Hippocampal formation (tissue), 2 donors: Measurements from ENCODE around the gene FHIT.

Experiments
- DNase-seq, 2 donors: peaks; one replicate each; lab custom pipeline; 2025; lab: John Stamatoyannopoulos, UW

FHIT gene

DNA sequence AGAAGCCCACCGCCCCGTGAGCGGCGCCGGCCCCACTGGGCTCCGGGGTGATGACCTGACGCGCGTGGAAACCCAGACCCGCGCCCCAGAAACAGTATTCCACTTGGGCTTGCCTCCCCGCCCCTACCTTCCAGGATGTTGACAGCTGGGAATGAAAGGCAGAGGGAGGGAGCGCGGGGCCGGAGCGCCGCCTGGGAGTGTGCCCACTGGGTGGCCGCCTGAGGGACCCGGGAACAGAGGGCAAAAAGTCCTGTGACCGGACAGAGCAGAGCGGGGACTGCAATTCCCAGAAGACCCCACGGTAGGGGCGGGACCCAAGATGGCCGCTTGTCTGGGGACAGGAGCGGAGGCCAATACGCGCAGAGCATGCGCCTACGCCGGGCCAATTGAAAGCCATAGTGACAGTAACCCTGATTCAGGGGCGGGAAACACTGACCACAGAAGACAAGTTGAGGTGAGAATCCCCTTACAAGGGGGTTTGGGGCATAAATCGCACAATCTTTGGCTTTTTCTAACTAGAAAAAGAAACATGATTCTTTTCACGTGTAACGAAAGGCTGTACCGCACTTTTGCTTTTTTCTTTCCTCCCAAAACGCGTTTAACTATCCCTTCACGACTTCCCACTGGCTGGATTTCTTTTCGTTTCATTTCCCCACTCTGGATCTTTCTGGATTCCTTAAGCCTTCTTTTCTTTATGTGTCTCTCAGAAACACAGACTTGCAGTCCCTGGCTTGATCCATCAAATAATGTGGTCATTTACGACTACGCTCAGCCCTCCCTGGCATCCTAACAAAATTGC is at the start of gene FHIT:
Gene FHIT, minus strand, starts transcription at position 279 of the 799 bp plus-strand sequence.
- peak; percentile 94 to 96 for DNase-seq

DNA sequence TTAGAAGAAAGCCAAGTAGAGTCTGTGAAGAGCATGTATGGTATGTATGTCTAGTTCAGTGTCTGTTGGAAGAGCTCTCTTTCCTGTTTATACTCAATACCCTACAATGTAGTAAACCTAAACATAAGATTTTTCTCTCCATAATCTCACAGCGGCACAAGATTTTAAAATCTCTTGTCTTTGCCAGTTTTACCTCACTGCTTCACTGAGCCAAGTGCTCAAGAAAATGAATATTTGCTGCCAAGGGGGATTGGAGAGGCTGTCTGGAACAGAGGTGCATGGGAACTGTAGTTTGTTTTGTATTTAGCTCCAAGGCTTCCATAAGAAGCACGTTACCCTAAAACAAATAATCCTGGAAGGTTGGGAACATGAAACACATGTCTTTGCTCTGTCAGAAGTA is 49.5 kb upstream of the FHIT start:
- no peak for DNase-seq

DNA sequence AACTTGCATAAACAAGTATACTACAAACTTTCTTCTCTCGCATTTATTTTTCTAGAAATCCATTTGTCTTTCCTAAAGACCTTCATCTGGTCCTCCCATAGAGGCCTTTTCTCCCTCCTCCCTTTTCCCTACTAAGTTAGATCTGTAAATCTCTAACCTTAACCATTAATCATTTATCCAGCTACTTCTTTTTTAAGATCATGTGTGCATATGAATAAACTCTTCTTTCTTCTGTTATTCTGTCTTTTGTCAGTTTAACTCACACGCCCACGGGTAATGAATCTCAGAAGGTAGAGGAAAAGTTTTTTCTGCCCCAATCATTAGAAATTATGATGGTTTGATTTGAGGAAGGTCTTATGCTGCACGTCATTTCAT is 48.7 kb upstream of the FHIT start:
- DNase-seq = no peak

DNA sequence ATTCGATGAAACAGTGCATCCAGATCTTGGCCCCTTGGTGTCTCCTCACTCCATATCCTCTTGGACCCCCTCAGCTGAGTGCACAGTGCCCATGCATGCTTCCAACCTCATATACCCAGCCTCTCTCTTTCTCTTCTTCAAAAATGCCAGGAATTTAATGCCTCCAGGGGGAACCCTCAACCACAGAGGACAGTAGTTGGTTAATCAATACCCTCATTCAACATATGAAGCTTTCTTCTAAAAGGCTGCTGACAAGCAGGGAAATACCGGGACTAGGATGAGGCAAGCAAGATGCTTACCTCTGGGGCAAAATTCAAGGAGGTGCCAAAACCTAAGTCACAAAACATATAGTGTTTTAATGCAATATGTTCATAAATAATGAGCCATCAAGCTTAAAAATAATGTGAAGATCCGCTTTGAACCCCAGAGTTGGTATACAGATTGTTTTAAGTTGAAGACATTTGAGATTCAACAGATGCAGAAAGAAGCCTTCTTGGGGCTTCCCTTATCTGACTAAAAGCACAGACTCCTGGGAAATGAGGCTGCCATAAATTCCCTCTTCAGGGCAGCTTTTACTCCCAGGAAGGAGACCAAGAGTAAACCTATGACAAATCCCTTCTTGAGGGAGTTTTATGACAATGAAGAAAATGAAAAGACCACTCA is 48.2 kb upstream of the FHIT start:
- DNase-seq = no peak

DNA sequence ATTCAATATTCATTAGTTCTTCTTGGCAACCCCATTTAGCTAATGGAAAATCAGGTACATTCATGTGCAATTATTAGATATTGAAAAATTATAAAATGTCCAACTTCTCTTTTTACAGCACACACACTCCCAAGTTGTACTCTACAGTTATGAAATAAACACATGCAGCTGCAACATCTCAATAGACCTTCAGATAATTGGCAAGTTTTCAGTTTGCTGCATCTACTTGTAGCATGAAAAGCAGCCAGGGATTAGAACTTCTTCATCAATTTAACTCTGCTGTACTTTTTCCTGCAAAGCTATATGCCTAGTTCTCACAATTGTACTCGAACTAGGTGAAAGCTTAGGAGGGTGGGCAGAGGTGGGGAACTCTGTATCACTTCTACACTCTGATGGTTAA is 46.6 kb upstream of the FHIT start:
- DNase-seq = no peak

DNA sequence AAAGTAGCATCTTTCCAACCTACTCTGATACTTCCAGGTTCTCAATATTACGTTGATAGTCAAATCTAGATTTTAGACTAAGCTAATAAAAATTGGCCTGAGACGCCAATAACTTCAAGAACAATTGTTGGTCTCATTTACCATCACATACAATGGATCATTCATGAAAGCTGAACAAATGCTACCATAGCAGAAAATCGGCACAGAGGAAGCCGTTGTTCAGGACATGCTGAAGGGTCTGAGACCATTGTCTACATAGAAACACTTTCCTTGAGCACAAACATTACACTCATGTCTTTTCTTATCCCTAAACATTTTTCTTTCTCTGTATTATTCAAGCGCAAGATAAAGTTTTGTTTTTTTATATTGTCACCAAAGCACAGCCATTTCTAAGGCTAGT is 37.2 kb upstream of the FHIT start:
- peak; percentile 14 to 85 for DNase-seq

DNA sequence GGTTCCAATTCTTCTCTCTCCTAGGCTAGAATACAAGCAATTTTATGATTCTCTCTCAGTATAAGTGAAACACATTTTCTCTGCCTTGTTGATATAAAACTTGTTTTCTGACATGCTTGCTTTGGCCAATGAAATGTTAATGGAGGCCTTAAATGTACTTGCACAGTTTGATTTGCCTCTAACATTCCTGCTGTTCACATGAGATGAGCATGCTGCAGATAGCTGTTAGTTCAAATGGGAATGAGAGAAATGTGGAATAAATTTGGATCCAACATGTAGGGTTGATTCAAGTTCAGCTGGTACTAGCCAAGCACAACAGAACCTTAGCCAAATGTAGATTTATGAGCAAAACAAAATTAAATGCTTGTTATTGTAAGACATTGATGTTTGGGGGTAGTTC is 32.6 kb upstream of the FHIT start:
- no peak for DNase-seq

DNA sequence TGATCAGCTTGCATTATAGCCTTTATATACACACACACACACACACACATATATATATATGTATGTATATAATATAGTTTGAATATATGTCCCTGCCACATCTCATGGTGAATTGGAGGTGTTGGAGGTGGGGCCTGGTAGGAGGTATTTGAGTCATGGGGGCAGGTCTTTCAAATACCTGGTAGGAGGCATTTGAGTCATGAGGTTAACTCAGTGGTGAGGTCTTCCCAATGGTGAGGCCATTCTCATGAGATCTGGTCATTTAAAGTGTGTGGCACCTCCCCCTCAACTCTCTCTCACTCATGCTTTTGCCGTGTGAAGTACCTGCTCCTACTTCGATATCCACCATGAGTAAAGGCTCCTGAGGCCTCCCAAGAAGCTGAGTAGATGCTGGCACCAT is 27.5 kb upstream of the FHIT start:
- DNase-seq = no peak

DNA sequence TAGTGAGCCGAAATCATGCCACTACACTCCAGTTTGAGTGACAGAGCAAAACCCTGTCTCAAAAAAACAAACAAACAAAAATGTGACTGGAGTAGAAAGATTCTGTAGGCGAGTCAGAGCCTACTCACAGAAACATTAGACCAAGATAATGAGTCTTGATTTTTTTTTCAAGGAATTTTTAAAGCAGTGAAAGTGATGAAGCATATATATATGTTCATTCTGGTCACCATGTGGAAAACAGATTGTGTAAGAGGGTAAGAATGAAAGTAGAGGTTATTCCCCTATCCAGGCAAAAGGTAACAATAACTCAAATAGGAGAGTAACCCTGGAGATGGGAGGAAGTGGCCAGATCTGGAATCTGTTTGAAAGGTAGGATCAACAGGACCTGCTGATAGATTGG is 26.2 kb upstream of the FHIT start:
- no peak for DNase-seq

DNA sequence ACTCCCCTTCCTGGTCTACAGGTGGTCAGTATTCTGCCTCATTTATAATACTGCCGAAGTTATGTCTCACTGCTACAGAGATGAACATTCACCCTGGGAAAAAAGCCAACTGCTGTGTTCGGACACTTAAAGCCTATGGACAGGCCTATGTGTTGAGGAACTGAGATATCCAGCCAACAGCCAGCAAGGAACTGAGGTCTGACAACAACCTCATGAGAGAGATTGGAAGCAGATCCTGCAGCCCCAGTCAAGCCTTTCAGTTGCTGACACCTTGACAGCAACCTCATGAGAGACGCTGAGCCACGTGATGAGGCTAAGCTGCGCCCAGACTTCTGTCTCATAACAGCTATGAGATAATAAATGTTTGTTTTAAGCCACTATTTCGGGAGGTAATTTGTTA is 18.2 kb upstream of the FHIT start:
- DNase-seq = no peak

DNA sequence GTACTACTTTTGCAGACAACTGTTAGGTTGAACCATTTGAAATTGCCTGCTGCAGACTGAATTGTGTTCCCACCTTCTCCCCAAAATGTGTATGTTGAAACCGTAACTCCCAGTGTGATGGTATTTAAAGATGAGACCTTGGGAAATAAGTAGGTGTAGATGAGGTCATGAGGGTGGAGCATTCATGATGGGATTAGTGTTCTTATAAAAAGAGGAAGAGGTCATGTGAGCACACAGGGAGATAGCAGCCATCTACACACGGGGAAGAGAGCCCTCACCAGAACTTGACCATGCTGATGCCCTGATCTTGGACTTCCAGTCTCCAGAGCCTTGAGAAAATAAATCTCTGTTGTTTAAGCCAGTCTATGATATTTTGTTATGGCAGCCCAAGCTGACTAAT is 17.4 kb upstream of the FHIT start:
- no peak for DNase-seq

DNA sequence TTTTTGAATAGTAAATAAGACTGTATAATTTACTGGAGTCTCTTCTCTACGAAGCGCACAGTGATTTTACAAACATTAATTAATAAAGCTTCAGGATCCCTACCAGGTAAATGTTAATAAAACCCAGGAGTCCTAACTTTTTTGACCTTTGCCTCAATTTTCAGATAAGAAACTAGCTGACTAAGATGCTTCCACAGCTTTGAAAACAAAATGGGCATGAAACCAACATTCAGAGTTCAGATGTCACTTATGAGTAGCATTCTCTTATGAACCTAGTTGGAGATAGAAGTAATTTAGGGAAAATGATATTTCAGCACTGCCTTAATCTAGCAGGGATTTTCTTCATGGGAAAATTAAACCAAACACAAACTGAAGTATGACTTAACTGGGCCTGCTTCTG is 13.0 kb upstream of the FHIT start:
- no peak for DNase-seq

DNA sequence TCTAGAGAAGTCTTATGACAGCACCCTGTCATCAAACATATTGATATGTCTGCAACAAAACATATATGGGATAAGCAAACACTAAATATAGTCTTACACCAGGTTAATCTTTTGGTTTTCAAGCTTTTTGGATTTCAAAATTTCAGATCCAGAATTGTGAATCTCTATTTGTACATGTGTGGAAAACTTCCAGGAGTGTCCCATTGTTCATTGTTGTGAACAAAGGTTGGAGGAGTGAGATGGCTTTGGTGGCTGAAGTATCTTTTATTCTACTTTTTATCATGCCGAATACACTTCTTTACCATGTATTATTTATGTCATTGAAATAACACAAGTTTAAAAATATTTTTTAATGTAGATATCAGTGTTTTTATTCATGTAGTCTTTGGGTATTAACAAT is 5.9 kb upstream of the FHIT start:
- no peak for DNase-seq

DNA sequence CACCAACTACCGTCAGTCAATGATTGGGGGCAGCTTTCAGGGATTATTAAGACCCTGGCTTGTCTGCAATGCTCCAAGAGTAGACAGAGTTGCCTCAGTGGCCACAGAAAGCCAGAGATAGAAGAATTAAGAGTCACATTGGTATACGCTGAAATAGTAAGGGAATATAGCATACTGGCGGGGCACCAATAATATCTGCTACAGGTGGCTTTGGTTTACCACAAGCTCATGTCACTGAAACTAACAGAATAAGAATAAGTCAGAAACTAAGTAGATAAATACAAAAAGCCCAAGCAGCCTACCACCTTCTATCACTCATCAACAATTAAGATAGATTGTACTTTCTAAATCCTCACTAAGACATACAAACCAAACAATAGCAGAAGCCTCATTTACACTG is 2.5 kb upstream of the FHIT start:
- DNase-seq = no peak

DNA sequence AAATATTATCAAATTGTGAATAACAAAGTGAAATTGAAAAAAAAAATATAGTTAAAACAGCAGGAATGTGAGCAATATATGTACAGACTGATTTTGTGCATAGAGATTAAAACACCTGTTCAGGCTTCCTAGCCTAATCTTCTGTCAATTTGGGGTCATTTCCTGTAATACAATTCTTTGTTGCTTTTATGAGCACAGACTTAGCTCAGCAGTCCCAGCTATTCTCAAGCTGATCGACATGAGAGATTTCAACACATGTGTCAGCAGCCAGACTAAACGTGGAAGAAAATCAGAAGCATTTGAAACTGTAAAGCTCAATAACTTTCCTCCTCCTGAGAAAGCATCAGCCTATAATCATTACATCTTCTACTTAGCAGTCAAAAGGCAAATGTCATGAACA is 1.6 kb upstream of the FHIT start:
- no peak for DNase-seq

DNA sequence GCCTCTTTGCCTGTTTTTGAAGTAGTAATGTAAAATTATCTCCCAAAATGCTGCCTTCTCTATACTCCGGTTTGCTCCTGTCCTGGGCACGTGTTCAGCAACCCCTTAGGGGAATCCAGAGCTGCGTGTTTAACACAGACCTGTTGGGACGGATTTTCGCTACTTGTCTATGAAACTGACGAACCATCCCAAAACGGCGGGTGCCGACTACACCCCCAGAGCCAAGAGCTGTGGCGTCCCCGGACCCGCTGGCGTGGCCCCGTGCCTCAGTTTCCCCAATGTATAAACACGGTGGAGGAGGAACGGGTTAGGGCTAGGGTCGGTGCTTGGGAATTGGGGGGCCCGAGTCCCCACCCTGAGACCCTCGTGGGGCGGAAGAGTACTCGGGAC is 473 bp downstream of the FHIT start:
- peak in 1 of 2 donors; percentile 49 for DNase-seq

DNA sequence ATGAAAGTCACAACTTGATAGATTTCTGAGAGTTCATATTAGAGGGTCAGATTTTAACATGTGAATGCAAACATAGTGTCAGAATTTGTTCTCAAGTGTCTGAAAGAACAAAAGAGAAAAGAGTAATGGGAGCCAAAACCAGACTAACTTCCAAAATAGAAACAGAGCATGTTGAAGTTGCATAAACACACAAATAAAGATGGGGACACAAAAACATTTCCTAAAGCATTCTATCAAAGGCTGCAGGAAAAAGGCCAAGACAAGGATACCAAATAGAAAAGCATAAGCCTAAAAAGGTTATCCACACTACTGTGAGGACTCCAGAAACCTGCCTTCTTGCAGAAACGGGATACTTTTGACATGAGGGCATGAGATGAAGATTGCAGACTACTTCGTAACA is 2.8 kb downstream of the FHIT start:
- DNase-seq = peak in 1 of 2 donors; percentile 34

DNA sequence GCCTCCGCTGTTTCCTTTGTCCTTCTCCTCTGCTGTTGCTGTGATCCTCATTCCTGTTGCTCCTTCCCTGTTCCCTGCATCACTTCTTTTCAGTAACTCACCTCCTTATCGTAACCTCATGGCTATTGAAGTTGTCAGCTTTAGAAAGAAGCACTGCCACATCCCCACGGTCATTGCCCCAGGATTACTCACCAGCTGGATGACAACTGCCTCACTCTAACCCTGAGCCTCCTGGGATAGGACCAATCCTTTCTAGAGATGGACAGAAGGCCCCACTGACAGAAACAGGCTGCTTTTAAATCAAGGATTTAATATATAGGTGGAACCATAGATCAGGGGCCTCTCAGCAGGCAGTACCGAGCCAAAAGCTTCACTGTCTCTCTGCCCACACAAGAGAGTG is 4.1 kb downstream of the FHIT start:
- no peak for DNase-seq

DNA sequence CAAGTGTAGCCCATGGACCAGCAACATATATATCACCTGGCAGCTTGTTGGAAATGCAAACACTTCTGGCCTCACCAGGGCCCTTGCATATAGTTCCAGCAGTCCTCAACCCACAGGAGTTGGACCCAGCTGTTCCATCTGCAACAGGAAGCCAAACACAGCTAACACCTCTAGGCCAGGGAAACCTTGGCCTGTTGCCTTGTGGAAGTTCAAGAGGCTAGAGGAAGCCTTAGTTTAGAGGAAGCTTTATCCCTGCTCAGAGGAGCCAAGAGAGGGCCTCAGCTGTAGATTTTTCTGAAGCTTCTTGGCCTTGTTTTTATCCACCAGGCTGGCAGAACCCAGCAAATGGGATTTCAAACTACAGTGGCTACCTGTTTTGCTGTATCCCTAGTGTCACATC is 11.4 kb downstream of the FHIT start:
- no peak for DNase-seq

DNA sequence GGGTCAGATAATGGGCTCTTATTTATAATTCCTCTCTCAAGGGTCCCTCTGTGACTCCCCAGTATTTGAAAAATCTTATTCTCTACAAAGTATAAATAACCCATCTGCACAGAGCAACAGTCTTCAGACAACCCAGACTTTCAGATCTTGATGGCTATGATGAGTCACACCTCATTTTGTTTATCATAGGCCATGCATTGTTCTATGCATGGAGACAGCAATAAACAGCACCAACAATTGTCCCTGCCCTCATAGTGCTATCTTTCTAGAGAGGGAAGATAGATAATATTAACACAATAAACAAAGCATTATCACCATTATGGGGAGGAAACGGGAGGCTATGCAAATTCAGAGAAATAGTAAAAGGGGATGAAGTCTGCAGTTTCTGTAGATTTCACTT is 13.4 kb downstream of the FHIT start:
- no peak for DNase-seq

DNA sequence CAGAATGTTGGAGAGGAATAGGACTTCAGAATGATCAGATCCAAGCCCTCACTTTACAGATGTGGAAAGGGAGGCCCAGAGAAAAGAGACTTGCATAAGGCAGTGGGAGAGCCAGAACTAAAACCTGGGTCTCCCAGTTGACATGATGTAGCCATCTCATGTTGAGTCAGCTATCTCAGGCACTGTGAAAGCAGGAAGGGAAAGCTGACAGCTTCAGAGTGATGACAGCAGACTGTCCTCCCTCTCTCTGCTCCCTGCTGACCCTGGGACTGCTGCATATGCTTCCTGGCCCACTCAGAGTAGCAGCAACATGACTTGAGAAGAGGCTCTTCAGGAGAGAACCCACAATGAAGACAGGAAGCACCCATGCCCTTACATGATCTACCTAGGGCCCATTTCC is 14.7 kb downstream of the FHIT start:
- DNase-seq = no peak

DNA sequence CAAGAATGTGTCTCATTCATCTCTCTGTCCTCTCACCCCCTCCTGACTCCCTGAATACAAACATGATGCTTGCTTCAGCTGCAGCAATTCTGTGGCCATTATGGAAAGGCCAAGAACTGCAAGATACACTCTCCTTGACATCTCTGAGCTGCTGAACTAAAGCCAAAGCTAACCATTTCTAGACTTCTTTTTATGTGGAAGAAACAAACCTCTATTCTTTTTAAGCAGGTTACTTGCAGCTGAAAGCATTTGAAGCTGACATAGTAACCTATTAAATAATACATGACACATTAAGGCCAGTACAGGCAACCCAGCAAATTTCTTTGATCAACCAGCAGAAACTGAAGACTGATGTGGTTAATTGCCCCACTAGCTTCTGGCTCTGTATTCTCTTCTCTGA is 17.5 kb downstream of the FHIT start:
- no peak for DNase-seq

DNA sequence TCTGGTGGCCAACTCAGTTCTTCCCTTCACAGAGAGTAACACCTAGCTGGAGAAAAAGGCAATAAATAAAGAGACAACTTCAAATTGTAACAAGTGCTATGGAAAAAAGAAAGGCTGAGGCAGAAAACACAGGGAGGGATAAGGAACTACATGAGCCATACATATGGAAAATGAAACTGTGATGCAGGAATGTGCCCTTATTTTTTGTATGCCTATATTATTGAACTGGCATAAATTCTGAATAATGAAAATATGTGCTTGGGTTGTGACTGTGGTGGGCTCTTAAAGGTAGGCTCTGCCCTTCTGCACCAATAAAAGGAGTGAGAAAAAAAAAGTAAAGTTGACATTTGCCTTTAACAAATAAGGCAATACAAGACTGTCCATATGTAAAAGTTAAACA is 19.6 kb downstream of the FHIT start:
- no peak for DNase-seq

DNA sequence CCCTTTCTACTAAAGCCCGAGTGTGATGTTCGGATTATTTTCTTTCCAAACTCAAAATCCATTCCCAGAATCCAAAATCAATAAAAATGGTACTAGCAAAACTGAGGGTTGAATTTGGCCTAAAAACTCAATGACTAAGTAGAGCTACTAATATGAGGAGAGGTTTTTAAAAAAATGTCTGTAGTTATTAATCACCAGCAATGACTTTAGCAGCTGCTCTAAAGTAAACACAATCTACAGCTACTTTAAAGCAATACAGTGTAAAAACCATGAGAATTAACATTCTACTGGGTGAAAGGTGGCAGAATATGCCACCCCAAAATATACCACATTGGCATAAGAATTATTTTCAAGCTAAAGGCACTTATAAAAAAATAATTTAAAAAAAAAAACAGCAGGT is 23.5 kb downstream of the FHIT start:
- no peak for DNase-seq
